Lower leg skin (tissue), 3 donors: ENCODE measurements around the gene OR3A3.

Experiments
- CTCF ChIP-seq, 3 donors: fragments of 450-650 bp; IDR thresholded peaks; one replicate each; pipeline ENCODE4 v1.5.1; 2016; ENCODE audit warnings: antibody characterized with exemption in 3 of 3, mild to moderate bottlenecking in 3 of 3, moderate library complexity in 2 of 3
- POLR2A ChIP-seq, 2 donors: fragments of 450-650 bp; IDR thresholded peaks; one replicate each; pipeline ENCODE4 v1.6.1; 2016 to 2017; ENCODE audit warnings: antibody characterized with exemption in 2 of 2, mild to moderate bottlenecking in 1 of 2, moderate library complexity in 1 of 2

GRCh38 chr17:3381957-3382356, 29.2 kb upstream of the OR3A3 start:
- TF ChIP-seq CTCF (IDR thresholded peaks at IDR 0.05) (no peak), POLR2A (IDR thresholded peaks at IDR 0.05) (no peak)
